ENCODE data around the gene NTN4. TPM values are rescaled to one million over a fixed set of nuclear protein-coding genes. Genes with fewer than 3 reads are reported as not detected.

Gene NTN4
- total and polyA plus RNA-seq, 9 donors: 16.0 to 101 (median 54.2) TPM

DNA sequence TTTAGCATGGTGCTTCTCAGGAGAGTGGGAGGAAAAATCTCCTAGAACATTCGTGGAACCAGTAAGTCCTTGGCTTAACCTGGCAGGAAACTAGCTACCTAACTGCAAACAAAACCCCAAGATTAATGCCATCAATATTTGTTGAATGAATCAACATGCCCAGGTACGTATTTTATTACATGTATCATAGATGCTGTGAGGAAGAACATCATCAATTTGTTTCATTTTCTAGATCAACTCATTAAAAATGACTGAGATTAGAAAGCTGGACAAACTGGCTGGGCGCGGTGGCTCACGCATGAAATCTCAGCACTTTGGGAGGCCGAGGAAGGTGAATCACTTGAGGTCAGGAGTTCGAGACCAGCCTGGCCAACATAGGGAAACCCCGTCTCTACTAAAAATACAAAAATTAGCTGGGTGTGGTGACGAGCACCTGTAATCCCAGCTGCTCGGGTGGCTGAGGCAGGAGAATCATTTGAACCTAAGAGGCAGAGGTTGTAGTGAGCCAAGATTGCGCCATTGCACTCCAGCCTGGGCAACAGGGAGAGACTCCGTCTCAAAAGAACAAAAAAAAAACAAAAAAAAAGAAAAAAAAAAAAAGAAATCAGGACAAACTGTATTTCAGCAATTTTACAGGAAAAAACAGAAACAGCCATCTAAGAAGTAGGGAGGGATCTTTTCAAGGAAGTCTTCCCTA is 88.7 kb downstream of the NTN4 start:
- Histone ChIP-seq H3K27ac (peak overlapping the region in 1 of 2 donors; percentile 29), H3K27me3 (no peaks in the 10 kb centered on the region), H3K9me3 (no peaks in the 10 kb centered on the region), H3K36me3 (no peaks in the 10 kb centered on the region), H3K4me1 (ENCODE audit: insufficient read depth) (peaks cover 2% of the 10 kb centered on the region), H3K4me3 (no peak overlapping the region)
- intact Hi-C loops (cut with DNase I): no loop called here
- DNase-seq: no peak
- TF ChIP-seq EP300 (IDR thresholded peaks at IDR 0.05) (no peak), POLR2A (IDR thresholded peaks at IDR 0.05) (no peak)
- TF ChIP-seq, protein P1, sequence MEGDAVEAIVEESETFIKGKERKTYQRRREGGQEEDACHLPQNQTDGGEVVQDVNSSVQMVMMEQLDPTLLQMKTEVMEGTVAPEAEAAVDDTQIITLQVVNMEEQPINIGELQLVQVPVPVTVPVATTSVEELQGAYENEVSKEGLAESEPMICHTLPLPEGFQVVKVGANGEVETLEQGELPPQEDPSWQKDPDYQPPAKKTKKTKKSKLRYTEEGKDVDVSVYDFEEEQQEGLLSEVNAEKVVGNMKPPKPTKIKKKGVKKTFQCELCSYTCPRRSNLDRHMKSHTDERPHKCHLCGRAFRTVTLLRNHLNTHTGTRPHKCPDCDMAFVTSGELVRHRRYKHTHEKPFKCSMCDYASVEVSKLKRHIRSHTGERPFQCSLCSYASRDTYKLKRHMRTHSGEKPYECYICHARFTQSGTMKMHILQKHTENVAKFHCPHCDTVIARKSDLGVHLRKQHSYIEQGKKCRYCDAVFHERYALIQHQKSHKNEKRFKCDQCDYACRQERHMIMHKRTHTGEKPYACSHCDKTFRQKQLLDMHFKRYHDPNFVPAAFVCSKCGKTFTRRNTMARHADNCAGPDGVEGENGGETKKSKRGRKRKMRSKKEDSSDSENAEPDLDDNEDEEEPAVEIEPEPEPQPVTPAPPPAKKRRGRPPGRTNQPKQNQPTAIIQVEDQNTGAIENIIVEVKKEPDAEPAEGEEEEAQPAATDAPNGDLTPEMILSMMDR (IDR thresholded peaks at IDR 0.05): no peak
- WGBS, 3 donors: 66 to 80% (median 74%) methylated on average over 12 of the region's 12 CpGs

DNA sequence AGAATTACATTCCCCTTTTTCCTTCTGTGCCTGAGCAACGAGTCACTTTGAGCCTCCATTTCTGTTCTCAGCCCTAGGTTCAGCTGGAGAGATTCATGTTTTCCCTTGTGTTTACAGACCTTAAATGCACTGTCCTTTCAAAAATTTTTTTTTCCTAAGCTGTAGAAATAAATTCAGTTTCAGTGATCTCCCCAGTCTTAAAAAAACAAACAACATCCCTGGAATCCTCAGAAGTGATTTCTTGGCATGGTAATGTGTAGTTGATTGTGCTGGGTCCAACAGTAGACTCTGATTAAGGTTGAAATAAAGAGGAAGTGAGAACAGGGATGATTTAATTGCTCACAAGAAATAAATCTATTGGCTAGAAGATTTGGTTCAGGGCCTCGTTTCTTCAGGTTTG is 89.3 kb downstream of the NTN4 start:
- TF ChIP-seq POLR2A (IDR thresholded peaks at IDR 0.05) (no peak), EP300 (IDR thresholded peaks at IDR 0.05) (no peak)
- TF ChIP-seq, protein P1 (IDR thresholded peaks at IDR 0.05): no peak
- Histone ChIP-seq H3K27ac (peak overlapping the region in 1 of 2 donors; percentile 29), H3K36me3 (no peaks in the 10 kb centered on the region), H3K4me3 (no peak overlapping the region), H3K4me1 (ENCODE audit: insufficient read depth) (peaks cover 2% of the 10 kb centered on the region), H3K9me3 (no peaks in the 10 kb centered on the region), H3K27me3 (no peaks in the 10 kb centered on the region)
- intact Hi-C loops (cut with DNase I): no loop called here
- no peak for DNase-seq
- 10 to 20% (median 18%) methylated on average over 2 of the region's 2 CpGs for WGBS, 3 donors

- no peaks in the 10 kb centered on the region for H3K9me3 ChIP-seq
- no peaks in the 10 kb centered on the region for H3K36me3 ChIP-seq
- no peak overlapping the region for H3K4me3 ChIP-seq
- H3K4me1 ChIP-seq (ENCODE audit: insufficient read depth): peaks cover 2% of the 10 kb centered on the region
- no peak overlapping the region for H3K27ac ChIP-seq
- DNase-seq: no peak
- intact Hi-C loops (cut with DNase I): no loop called here
- 32 to 47% (median 37%) methylated on average over 7 of the region's 7 CpGs for WGBS, 3 donors
- TF ChIP-seq, protein P1 (IDR thresholded peaks at IDR 0.05): no peak
- no peak for TF ChIP-seq EP300 (IDR thresholded peaks at IDR 0.05)
- TF ChIP-seq POLR2A (IDR thresholded peaks at IDR 0.05): no peak
- no peaks in the 10 kb centered on the region for H3K27me3 ChIP-seq
Observed at GRCh38 chr12:95700316-95700785, 90.2 kb downstream of the NTN4 start.

DNA sequence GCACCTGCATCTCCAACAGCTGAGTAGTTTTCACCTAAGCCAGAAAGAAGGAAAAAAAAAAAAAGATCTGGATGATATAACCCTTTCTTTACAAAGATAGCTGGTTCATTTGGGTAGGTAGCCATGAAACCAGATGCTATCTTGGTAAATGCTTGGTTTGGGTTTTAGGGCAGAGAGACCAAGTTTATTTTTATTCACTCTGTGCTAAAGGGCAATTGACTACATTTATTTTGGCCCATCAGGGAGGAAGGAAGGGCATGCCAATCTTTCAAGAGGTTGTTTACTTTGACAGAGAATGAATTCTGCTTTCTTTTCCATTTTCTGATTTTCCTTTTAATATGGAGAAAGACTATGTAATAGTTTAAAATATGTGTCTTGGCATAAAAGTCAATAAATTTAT is 91.0 kb downstream of the NTN4 start:
- no peaks in the 10 kb centered on the region for H3K36me3 ChIP-seq
- TF ChIP-seq, protein P1 (IDR thresholded peaks at IDR 0.05): no peak
- TF ChIP-seq POLR2A (IDR thresholded peaks at IDR 0.05) (no peak), EP300 (IDR thresholded peaks at IDR 0.05) (no peak)
- no peak overlapping the region for H3K27ac ChIP-seq
- DNase-seq: no peak
- H3K27me3 ChIP-seq: no peaks in the 10 kb centered on the region
- no peak overlapping the region for H3K4me3 ChIP-seq
- no peaks in the 10 kb centered on the region for H3K9me3 ChIP-seq
- intact Hi-C loops (cut with DNase I): no loop called here
- H3K4me1 ChIP-seq (ENCODE audit: insufficient read depth): peaks cover 5% of the 10 kb centered on the region

All from ovary (tissue), 9 donors.